Endodermal cell (in vitro differentiated cells): ENCODE results near the gene PRG2. TPM values are rescaled to one million over a fixed set of nuclear protein-coding genes. Genes with fewer than 3 reads are reported as not detected.

Source experiments
- DNase-seq: peaks from one replicate; pipeline ENCODE4 v3.0.0-alpha.2; 2017
- H3K27ac ChIP-seq: 2 replicates; pipeline ENCODE4 v1.5.1; 2013; ENCODE audit warnings: mild to moderate bottlenecking, low read depth, low read length, moderate library complexity
- H3K27me3 ChIP-seq: 2 replicates; pipeline ENCODE4 v1.6.1; 2013; ENCODE audit warnings: mild to moderate bottlenecking, low read length, moderate library complexity; ENCODE audit not compliant: insufficient read depth, control insufficient read depth, poor library complexity, severe bottlenecking
- H3K36me3 ChIP-seq: 2 replicates; pipeline ENCODE4 v1.7.0; 2013; ENCODE audit warnings: mild to moderate bottlenecking, low read length, moderate library complexity; ENCODE audit not compliant: control insufficient read depth, insufficient read depth
- H3K4me1 ChIP-seq: one replicate; pipeline ENCODE4 v1.7.0; 2013; ENCODE audit warnings: low read length; ENCODE audit not compliant: control insufficient read depth, insufficient read depth
- H3K4me3 ChIP-seq: 2 replicates; pipeline ENCODE4 v1.5.1; 2013; ENCODE audit warnings: mild to moderate bottlenecking, low read length, moderate library complexity
- H3K9ac ChIP-seq: 2 replicates; pipeline ENCODE4 v1.6.1; 2013; ENCODE audit warnings: mild to moderate bottlenecking, low read length, moderate library complexity; ENCODE audit not compliant: poor library complexity, severe bottlenecking; ENCODE audit errors: extremely low read depth
- H3K9me3 ChIP-seq: 2 replicates; pipeline ENCODE4 v1.6.1; 2013; ENCODE audit warnings: mild to moderate bottlenecking, low read length, moderate library complexity; ENCODE audit not compliant: control insufficient read depth
- H3K27ac Mint-ChIP-seq: 2 replicates; pipeline ENCODE4 v1.8.0; 2020; ENCODE audit warnings: mixed read lengths
- H3K27me3 Mint-ChIP-seq: 2 replicates; pipeline ENCODE4 v1.8.0; 2021; ENCODE audit warnings: mild to moderate bottlenecking, mixed read lengths; ENCODE audit not compliant: insufficient read depth
- H3K36me3 Mint-ChIP-seq: 2 replicates; pipeline ENCODE4 v1.8.0; 2020; ENCODE audit warnings: low read depth, mixed read lengths
- H3K4me1 Mint-ChIP-seq: 2 replicates; pipeline ENCODE4 v1.8.0; 2020; ENCODE audit warnings: mixed read lengths
- H3K4me3 Mint-ChIP-seq: 2 replicates; pipeline ENCODE4 v1.8.0; 2020; ENCODE audit warnings: mild to moderate bottlenecking, moderate library complexity, mixed read lengths
- H3K9me3 Mint-ChIP-seq: 2 replicates; pipeline ENCODE4 v1.8.0; 2020; ENCODE audit warnings: mild to moderate bottlenecking, mixed read lengths
- WGBS, 2 experiments: methylation state at CpG; one replicate each; pipeline versions ENCODE4 v1.1.5 to v1.1.7; 2013; ENCODE audit warnings: missing lambda C conversion rate in 2 of 2, mixed read lengths in 1 of 2; ENCODE audit not compliant: insufficient coverage in 1 of 2, insufficient read length in 1 of 2; 5-methylcytosine and 5-hydroxymethylcytosine counted together
- total RNA-seq, 2 donors: library from RNA; stranded (reverse); fragmentation: NEBNext Ultra II Directional in 1 of 2; extraction: Animal tissue kit (Norgen Biotek cat#: 25700) in 1 of 2; gene quantifications; 2 replicates in 1 of 2; 3 replicates in 1 of 2; pipeline ENCODE4 v1.2.1, GENCODE V29; 2021
- TF ChIP-seq, protein P1 (sequence below): fragments of 200-600 bp; sonication (generic); conservative IDR thresholded peaks from 2 replicates; pipeline ENCODE4 v1.5.0; 2021; ENCODE audit warnings: antibody characterized with exemption, mild to moderate bottlenecking

The PRG2 gene
- total RNA-seq, 2 donors from 2014 or later: 0.42 TPM; not detected in 1

DNA sequence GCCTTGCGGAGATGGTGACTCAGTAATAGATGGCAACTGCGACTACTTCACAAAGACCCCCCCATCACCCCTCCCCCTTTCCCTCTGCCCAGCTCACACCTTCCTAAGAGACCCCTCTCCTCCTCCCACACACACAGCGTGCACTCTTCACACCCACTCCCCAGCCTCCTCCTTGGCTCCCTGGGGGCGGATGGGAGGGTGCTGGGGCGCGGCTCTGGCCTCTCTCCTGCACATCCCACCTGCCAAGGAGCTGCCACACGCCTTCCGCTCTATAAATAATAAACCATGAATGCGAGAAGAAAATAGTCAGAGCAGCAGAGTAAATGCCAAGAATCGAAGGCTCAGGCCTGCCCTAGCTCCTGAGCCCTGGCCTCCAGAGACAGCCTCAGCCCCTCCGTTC is 47.7 kb downstream of the PRG2 start:
- peaks cover 21% of the 10 kb centered on the region for H3K27me3 ChIP-seq
- H3K4me1 ChIP-seq: no peaks in the 10 kb centered on the region
- Mint-ChIP-seq H3K27ac (no peak overlapping the region), H3K4me3 (no peak overlapping the region), H3K36me3 (no peaks in the 10 kb centered on the region), H3K9me3 (no peaks in the 10 kb centered on the region), H3K27me3 (peaks cover 45% of the 10 kb centered on the region), H3K4me1 (peaks cover 5% of the 10 kb centered on the region)
- WGBS, 2 experiments: 84 to 85% methylated on average over 9 to 11 of the region's 11 CpGs
- DNase-seq: no peak
- no peak overlapping the region for H3K4me3 ChIP-seq
- TF ChIP-seq, protein P1, sequence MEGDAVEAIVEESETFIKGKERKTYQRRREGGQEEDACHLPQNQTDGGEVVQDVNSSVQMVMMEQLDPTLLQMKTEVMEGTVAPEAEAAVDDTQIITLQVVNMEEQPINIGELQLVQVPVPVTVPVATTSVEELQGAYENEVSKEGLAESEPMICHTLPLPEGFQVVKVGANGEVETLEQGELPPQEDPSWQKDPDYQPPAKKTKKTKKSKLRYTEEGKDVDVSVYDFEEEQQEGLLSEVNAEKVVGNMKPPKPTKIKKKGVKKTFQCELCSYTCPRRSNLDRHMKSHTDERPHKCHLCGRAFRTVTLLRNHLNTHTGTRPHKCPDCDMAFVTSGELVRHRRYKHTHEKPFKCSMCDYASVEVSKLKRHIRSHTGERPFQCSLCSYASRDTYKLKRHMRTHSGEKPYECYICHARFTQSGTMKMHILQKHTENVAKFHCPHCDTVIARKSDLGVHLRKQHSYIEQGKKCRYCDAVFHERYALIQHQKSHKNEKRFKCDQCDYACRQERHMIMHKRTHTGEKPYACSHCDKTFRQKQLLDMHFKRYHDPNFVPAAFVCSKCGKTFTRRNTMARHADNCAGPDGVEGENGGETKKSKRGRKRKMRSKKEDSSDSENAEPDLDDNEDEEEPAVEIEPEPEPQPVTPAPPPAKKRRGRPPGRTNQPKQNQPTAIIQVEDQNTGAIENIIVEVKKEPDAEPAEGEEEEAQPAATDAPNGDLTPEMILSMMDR: no peak
- peak overlapping the region; percentile 38 for H3K27ac ChIP-seq
- H3K9ac ChIP-seq: no peak overlapping the region
- H3K9me3 ChIP-seq: no peaks in the 10 kb centered on the region
- H3K36me3 ChIP-seq: no peaks in the 10 kb centered on the region

DNA sequence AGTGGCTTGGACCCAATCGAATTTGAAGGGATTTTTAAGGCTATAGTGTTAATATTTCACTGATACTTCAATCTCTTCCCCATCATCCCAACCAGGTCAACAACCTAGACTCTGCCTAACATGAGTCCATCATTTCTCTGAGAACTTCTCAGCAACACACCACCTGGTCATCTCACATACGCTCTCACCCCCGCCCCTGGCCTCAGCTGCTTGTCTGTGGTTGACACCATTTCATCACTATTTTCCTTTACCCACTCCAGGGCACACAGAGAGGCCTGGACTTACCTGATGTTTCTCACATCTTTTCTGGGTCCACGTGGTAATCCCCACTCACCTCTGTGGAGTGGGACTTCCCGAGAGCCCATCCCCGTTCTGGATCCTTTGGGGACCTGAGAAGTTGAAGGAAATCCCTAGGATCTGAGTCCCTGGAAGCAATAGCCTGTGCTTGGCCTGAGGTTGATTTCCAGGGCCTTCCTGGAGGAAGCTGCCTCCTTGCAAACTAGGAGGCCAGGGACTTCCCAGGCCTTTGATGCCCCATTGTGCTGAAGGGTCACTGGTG is 49.1 kb downstream of the PRG2 start:
- TF ChIP-seq, protein P1: no peak
- peaks cover 8% of the 10 kb centered on the region for H3K27me3 ChIP-seq
- no peak for DNase-seq
- no peak overlapping the region for H3K27ac ChIP-seq
- no peak overlapping the region for H3K4me3 ChIP-seq
- H3K9ac ChIP-seq: no peak overlapping the region
- H3K9me3 Mint-ChIP-seq: no peaks in the 10 kb centered on the region
- no peak overlapping the region for H3K4me3 Mint-ChIP-seq
- peaks cover 7% of the 10 kb centered on the region for H3K4me1 Mint-ChIP-seq
- no peaks in the 10 kb centered on the region for H3K36me3 ChIP-seq
- H3K4me1 ChIP-seq: no peaks in the 10 kb centered on the region
- H3K9me3 ChIP-seq: no peaks in the 10 kb centered on the region
- H3K27ac Mint-ChIP-seq: no peak overlapping the region
- WGBS, 2 experiments: 89 to 100% methylated on average over 2 to 5 of the region's 6 CpGs
- peaks cover 34% of the 10 kb centered on the region for H3K27me3 Mint-ChIP-seq
- H3K36me3 Mint-ChIP-seq: no peaks in the 10 kb centered on the region

DNA sequence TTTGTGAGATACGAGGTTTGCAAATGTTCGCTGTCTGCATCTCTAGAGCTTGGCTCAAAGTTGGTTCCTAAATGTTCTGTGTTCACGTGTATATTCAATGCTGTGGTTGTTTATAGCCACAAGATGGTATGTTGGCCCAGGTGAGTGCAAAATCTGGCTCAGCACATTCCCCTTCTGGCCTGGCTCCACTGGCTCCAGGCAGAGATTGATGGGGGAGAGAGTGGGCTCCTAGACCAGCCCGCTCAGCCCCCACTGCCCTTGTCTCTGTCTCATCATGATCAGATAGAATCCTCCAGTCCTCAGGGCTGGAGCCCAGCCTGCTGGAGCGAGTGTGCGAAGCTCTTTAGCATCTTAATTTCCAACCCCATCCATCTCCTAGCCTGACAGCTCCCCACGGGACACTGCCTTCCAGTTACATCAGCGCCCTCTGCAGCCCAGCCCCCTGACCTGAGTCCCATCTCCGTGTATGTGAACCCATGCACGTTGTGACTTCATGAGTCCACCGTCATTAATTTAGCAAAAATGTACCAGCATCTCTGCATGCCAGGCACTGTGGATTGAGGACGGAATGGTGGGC is 50.3 kb downstream of the PRG2 start:
- no peak overlapping the region for H3K4me3 ChIP-seq

More for the DNA sequence above, 50.3 kb downstream of the PRG2 start:
- no peak overlapping the region for H3K4me3 Mint-ChIP-seq
- H3K4me1 Mint-ChIP-seq: peaks cover 10% of the 10 kb centered on the region
- Histone ChIP-seq H3K4me1 (no peaks in the 10 kb centered on the region), H3K27me3 (peaks cover 7% of the 10 kb centered on the region), H3K9ac (no peak overlapping the region), H3K27ac (peak overlapping the region; percentile 50), H3K9me3 (no peaks in the 10 kb centered on the region), H3K36me3 (no peaks in the 10 kb centered on the region)
- no peaks in the 10 kb centered on the region for H3K36me3 Mint-ChIP-seq
- WGBS, 2 experiments: 42 to 50% methylated on average over 9 to 12 of the region's 12 CpGs
- TF ChIP-seq, protein P1: peak; percentile 57
- H3K27ac Mint-ChIP-seq: no peak overlapping the region
- H3K27me3 Mint-ChIP-seq: peaks cover 34% of the 10 kb centered on the region
- DNase-seq: peak; percentile 82
- no peaks in the 10 kb centered on the region for H3K9me3 Mint-ChIP-seq
